DND-41 (cell line): ENCODE data around the gene HAAO.

Source experiments
- EZH2 ChIP-seq: IDR thresholded peaks from 3 replicates; pipeline ENCODE4 v1.6.1; 2012; ENCODE audit warnings: borderline replicate concordance, low read depth, mild to moderate bottlenecking, moderate library complexity, low read length, inconsistent platforms; ENCODE audit not compliant: severe bottlenecking
- TF ChIP-seq, protein P1 (sequence below): IDR thresholded peaks from 2 replicates; pipeline ENCODE4 v1.5.1; 2012; ENCODE audit warnings: borderline replicate concordance, low read length, moderate library complexity, mild to moderate bottlenecking; ENCODE audit not compliant: poor library complexity, severe bottlenecking; ENCODE audit errors: extremely low read depth

DNA sequence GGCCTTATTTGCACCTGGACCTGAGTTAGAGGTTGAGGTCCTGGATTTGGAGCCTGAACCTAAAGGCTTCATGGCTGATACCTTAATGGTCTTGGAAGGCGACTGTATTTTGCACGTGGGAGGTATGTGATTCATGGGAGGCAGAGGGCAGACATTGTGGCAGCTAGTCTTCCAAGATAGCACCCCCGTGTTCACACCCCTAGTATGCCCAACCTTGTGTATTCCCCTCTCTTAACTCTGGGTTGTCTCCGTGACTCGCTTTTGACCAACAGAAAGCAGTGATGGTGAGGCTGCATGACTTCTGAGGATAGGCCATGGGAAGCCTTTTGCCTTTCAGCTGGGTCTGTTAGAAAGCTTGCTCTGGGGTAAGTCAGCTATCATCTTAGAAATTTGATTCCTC is 45.8 kb upstream of the HAAO start:
- no peak for TF ChIP-seq EZH2
- TF ChIP-seq, protein P1, sequence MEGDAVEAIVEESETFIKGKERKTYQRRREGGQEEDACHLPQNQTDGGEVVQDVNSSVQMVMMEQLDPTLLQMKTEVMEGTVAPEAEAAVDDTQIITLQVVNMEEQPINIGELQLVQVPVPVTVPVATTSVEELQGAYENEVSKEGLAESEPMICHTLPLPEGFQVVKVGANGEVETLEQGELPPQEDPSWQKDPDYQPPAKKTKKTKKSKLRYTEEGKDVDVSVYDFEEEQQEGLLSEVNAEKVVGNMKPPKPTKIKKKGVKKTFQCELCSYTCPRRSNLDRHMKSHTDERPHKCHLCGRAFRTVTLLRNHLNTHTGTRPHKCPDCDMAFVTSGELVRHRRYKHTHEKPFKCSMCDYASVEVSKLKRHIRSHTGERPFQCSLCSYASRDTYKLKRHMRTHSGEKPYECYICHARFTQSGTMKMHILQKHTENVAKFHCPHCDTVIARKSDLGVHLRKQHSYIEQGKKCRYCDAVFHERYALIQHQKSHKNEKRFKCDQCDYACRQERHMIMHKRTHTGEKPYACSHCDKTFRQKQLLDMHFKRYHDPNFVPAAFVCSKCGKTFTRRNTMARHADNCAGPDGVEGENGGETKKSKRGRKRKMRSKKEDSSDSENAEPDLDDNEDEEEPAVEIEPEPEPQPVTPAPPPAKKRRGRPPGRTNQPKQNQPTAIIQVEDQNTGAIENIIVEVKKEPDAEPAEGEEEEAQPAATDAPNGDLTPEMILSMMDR: no peak
